Occipital lobe (tissue), 2 donors: ENCODE results near the gene MCFD2. TPM values are rescaled to one million over a fixed set of nuclear protein-coding genes. Genes with fewer than 3 reads are reported as not detected.

Experiments
- small RNA-seq: library from RNA; depleted of rRNA; stranded (forward); fragments of <200 nt; gene quantifications from one replicate; pipeline ENCODE3, GENCODE V24; 2014
- total RNA-seq: library from RNA; depleted of rRNA; stranded (reverse); fragments of >200 nt; gene quantifications from one replicate; pipeline ENCODE4 v1.2.3, GENCODE V29; 2014

Gene MCFD2
- total RNA-seq, 1 donor from 2014 or later, result 52.9 TPM

Small RNA genes lying within 50 kb of the gene (small RNA-seq; reads per million reads assigned to genes)
- gene AC093732.2, result not detected

Other genes starting within 250 kb of the MCFD2 start
- gene SOCS5, start 216.5 kb downstream of the MCFD2 start, total RNA-seq, result 43.7 TPM
- 8.4 TPM for gene TTC7A, start 25.4 kb upstream of the MCFD2 start, total RNA-seq
- 0.78 TPM for gene STPG4, start 239.5 kb upstream of the MCFD2 start, total RNA-seq